GM21786 (cell line): ENCODE measurements around the gene SPINK4.

Experiments
- ATAC-seq: cut with Tn5 transposase; IDR thresholded peaks from one replicate; pipeline ENCODE4 v1.9.1; 2021; ENCODE audit not compliant: unreplicated experiment

SPINK4 gene

GRCh38 chr9:33290247-33291030 lies 50.5 kb downstream of the SPINK4 start, which contains the start of gene NFX1:
Gene NFX1, plus strand, starts transcription at chr9:33290516. Its CDS starts 57 bp downstream, at chr9:33290573.
- ATAC-seq, result peak; percentile 85

GRCh38 chr9:33291031-33291397 lies 51.0 kb downstream of the SPINK4 start:
- ATAC-seq, result no peak

GRCh38 chr9:33291901-33292300 lies 51.9 kb downstream of the SPINK4 start:
- ATAC-seq, result no peak

DNA sequence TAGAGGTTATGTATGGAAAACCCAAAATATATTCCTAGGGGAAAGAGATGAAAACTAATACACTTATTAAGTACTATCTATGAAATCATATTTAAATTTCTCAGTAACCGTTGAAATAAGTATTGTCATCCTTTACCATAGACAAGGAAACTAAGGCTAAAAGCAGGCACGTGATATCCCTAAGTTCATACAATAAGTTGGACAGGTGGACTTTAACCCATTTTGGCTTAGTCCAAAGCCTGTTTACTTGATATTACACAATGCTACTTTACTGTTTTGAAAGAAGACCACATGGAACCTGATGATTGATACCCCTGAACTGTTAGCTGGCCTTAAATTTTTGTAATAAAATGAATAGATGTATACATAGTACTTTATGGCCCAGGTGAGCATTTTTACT lies 53.8 kb downstream of the SPINK4 start:
- no peak for ATAC-seq

DNA sequence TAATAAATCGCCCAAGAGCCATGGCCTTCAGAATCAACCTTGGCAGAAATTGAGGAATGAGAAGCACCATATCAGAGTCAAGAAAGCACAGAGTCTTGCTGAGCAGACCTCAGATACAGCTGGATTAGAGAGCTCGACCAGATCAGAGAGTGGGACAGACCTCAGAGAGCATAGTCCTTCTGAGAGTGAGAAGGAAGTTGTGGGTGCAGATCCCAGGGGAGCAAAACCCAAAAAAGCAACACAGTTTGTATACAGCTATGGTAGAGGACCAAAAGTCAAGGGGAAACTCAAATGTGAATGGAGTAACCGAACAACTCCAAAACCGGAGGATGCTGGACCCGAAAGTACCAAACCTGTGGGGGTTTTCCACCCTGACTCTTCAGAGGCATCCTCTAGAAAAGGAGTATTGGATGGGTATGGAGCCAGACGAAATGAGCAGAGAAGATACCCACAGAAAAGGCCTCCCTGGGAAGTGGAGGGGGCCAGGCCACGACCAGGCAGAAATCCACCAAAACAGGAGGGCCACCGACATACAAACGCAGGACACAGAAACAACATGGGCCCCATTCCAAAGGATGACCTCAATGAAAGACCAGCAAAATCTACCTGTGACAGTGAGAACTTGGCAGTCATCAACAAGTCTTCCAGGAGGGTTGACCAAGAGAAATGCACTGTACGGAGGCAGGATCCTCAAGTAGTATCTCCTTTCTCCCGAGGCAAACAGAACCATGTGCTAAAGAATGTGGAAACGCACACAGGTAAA lies 54.9 kb downstream of the SPINK4 start:
- ATAC-seq, result no peak

DNA sequence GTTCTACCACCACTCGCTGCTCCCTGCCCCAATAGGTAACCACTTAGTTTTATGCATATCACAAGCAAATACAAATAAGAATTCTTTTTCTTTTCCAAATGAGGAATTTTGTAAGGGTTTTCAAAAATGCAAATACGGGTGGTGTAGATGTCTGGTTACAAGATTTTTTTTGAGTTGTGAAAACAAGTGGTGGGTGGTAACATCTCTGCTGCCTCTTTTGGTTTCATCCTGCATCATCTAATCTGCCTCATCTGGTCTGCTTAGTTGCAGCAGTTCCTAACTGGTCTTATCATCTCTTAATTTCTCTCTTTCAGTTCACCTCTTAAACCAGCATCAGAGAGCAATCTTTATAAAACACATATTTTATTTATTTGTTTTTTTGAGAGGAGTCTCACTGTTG lies 55.6 kb downstream of the SPINK4 start:
- peak; percentile 36 for ATAC-seq

DNA sequence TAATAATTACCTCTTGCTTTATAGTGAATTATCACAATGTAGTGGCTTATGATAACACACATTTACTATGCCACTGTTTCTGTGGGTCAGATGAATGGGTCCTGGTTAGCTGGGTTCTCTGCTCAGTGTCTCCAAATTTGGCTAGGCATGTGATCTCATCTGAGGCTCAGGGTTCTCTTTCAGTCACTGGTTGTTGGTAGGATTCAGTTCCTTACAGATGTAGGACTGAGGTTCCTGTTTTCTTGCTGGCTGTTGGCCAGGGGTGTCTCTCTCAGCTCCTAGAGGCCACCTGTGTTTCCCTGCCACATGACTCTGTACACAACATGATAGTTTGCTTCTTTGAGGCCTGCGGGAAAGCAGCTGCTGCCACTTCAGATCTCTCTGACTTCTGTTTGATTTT lies 57.5 kb downstream of the SPINK4 start:
- ATAC-seq, result peak; percentile 93
